SKM-1 (cell line): Measurements from ENCODE around the gene VILL.
"Not testable (repeated sequence)": the region's sequence is repeated elsewhere in the genome, so short reads cannot be mapped to it uniquely, and the experiment has no call there.

Experiments
- DNase-seq: peaks from one replicate; lab custom pipeline; 2025; ENCODE audit not compliant: unreplicated experiment; lab: John Stamatoyannopoulos, UW

The VILL gene

GRCh38 chr3:38032328-38032865 is 41.8 kb downstream of the VILL start:
- DNase-seq = no peak

- not testable (repeated sequence) for DNase-seq
Measured at GRCh38 chr3:38033586-38033985, 43.0 kb downstream of the VILL start.

GRCh38 chr3:38034335-38034734 is 43.7 kb downstream of the VILL start:
- not testable (repeated sequence) for DNase-seq

- no peak for DNase-seq
Measured at GRCh38 chr3:38036286-38036685, 45.7 kb downstream of the VILL start.

GRCh38 chr3:38036906-38037305 is 46.3 kb downstream of the VILL start:
- DNase-seq = no peak

- no peak for DNase-seq
Measured at GRCh38 chr3:38038447-38038911, 47.9 kb downstream of the VILL start.

GRCh38 chr3:38039101-38039898 is 48.7 kb downstream of the VILL start, which contains the start of gene DLEC1:
TSS of gene DLEC1 (plus strand) at chr3:38039208. CDS start at chr3:38039226, 18 bp downstream.
- DNase-seq = no peak

- peak; percentile 88 for DNase-seq
Measured at GRCh38 chr3:38039899-38040261, 49.3 kb downstream of the VILL start.

GRCh38 chr3:38040401-38040800 is 49.8 kb downstream of the VILL start:
- DNase-seq = no peak

GRCh38 chr3:38043486-38043885 is 52.9 kb downstream of the VILL start:
- DNase-seq = no peak

- no peak for DNase-seq
Measured at GRCh38 chr3:38046027-38046426, 55.4 kb downstream of the VILL start.

- DNase-seq = no peak
Measured at GRCh38 chr3:38046821-38047220, 56.2 kb downstream of the VILL start.

GRCh38 chr3:38047896-38048295 is 57.3 kb downstream of the VILL start:
- no peak for DNase-seq

GRCh38 chr3:38049358-38050126 is 59.0 kb downstream of the VILL start:
- no peak for DNase-seq

GRCh38 chr3:38051131-38051530 is 60.5 kb downstream of the VILL start:
- no peak for DNase-seq

GRCh38 chr3:38053286-38053685 is 62.7 kb downstream of the VILL start:
- not testable (repeated sequence) for DNase-seq

- not testable (repeated sequence) for DNase-seq
Measured at GRCh38 chr3:38053813-38054498, 63.4 kb downstream of the VILL start.

- no peak for DNase-seq
Measured at GRCh38 chr3:38054499-38055001, 64.0 kb downstream of the VILL start.
